ENCODE results near the gene NUMA1. TPM values are rescaled to one million over a fixed set of nuclear protein-coding genes. Genes with fewer than 3 reads are reported as not detected.

Gene NUMA1
- total RNA-seq, 2 experiments from 2014 or later, result 103 to 110 TPM

GRCh38 chr11:72007587-72007986 is 72.8 kb downstream of the NUMA1 start:
- POLR2A ChIA-PET, result interaction anchor here (1.1 kb wide), 1 partner anchor 9 kb away, joined by 4 read pairs; no protein-coding TSS in a partner anchor
- CTCF ChIA-PET, result interaction anchor here (1.0 kb wide), 1 partner anchor 30 kb away, joined by 3 read pairs; no protein-coding TSS in a partner anchor

- CTCF ChIA-PET, result interaction anchor here (1.0 kb wide), 1 partner anchor 30 kb away, joined by 3 read pairs; no protein-coding TSS in a partner anchor
Observed at GRCh38 chr11:72007089-72007476, 73.3 kb downstream of the NUMA1 start.

GRCh38 chr11:72006309-72007088 is 73.8 kb downstream of the NUMA1 start:
- CTCF ChIA-PET, result interaction anchor here (0.5 to 1.0 kb wide), 3 partner anchors 29 to 191 kb away, joined by 3 to 5 read pairs (median 3); no protein-coding TSS in a partner anchor
- POLR2A ChIA-PET, result no interaction called here

More at GRCh38 chr11:72007089-72007476, 73.3 kb downstream of the NUMA1 start:
- POLR2A ChIA-PET, result interaction anchor here (1.1 kb wide), 1 partner anchor 10 kb away, joined by 4 read pairs; no protein-coding TSS in a partner anchor

- ChIA-PET POLR2A (no interaction called here), CTCF (interaction anchor here (0.5 to 1.7 kb wide), 2 partner anchors 19 to 139 kb away, joined by 3 read pairs; no protein-coding TSS in a partner anchor)
Observed at GRCh38 chr11:72005347-72006260, 74.7 kb downstream of the NUMA1 start.

- CTCF ChIA-PET, result interaction anchor here (1.7 kb wide), 1 partner anchor 20 kb away, joined by 3 read pairs; no protein-coding TSS in a partner anchor
- POLR2A ChIA-PET, result no interaction called here
Observed at GRCh38 chr11:72004515-72005346, 75.6 kb downstream of the NUMA1 start.

- POLR2A ChIA-PET, result interaction anchor here (0.6 kb wide), 1 partner anchor 1551 kb away, joined by 5 read pairs; no protein-coding TSS in a partner anchor
- CTCF ChIA-PET, result interaction anchor here (1.7 kb wide), 1 partner anchor 21 kb away, joined by 3 read pairs; no protein-coding TSS in a partner anchor
Observed at GRCh38 chr11:72003776-72004171, 76.6 kb downstream of the NUMA1 start.

- ChIA-PET CTCF (no interaction called here), POLR2A (interaction anchor here (0.6 kb wide), 1 partner anchor 1552 kb away, joined by 5 read pairs; no protein-coding TSS in a partner anchor)
Observed at GRCh38 chr11:72002841-72003775, 77.2 kb downstream of the NUMA1 start.

- ChIA-PET CTCF (interaction anchor here (0.7 kb wide), 1 partner anchor 14 kb away, joined by 3 read pairs; no protein-coding TSS in a partner anchor), POLR2A (interaction anchor here (0.8 kb wide), 1 partner anchor 16 kb away, joined by 6 read pairs; no protein-coding TSS in a partner anchor)
Observed at GRCh38 chr11:72001834-72002591, 78.3 kb downstream of the NUMA1 start.

GRCh38 chr11:72001285-72001684 is 79.1 kb downstream of the NUMA1 start:
- ChIA-PET POLR2A (no interaction called here), CTCF (no interaction called here)

GRCh38 chr11:72000202-72000867 is 80.0 kb downstream of the NUMA1 start:
- CTCF ChIA-PET, result interaction anchor here (1.2 kb wide), 1 partner anchor 22 kb away, joined by 6 read pairs; no protein-coding TSS in a partner anchor
- POLR2A ChIA-PET, result no interaction called here

- ChIA-PET POLR2A (no interaction called here), CTCF (interaction anchor here (1.2 kb wide), 1 partner anchor 22 kb away, joined by 6 read pairs; no protein-coding TSS in a partner anchor)
Observed at GRCh38 chr11:71999798-72000197, 80.5 kb downstream of the NUMA1 start.

- CTCF ChIA-PET, result interaction anchor here (1.2 kb wide), 1 partner anchor 21 kb away, joined by 6 read pairs; no protein-coding TSS in a partner anchor
- POLR2A ChIA-PET, result no interaction called here
Observed at GRCh38 chr11:71999362-71999761, 81.0 kb downstream of the NUMA1 start.

- ChIA-PET POLR2A (no interaction called here), CTCF (interaction anchor here (0.8 kb wide), 1 partner anchor 21 kb away, joined by 4 read pairs; no protein-coding TSS in a partner anchor)
Observed at GRCh38 chr11:71998649-71999310, 81.6 kb downstream of the NUMA1 start, which contains the start of gene IL18BP. Gene IL18BP (plus strand): TSS chr11:71998909. CDS start chr11:71999985, 1,076 bp downstream.

GRCh38 chr11:71998061-71998460 is 82.3 kb downstream of the NUMA1 start:
- ChIA-PET POLR2A (interaction anchor here (0.6 kb wide), 1 partner anchor 66 kb away, joined by 4 read pairs; no protein-coding TSS in a partner anchor), CTCF (interaction anchor here (0.8 to 1.0 kb wide), 2 partner anchors 20 to 27 kb away, joined by 3 to 4 read pairs; no protein-coding TSS in a partner anchor)

GRCh38 chr11:71997594-71997993 is 82.7 kb downstream of the NUMA1 start:
- CTCF ChIA-PET, result interaction anchor here (1.0 kb wide), 1 partner anchor 28 kb away, joined by 3 read pairs; no protein-coding TSS in a partner anchor
- POLR2A ChIA-PET, result interaction anchor here (0.6 kb wide), 1 partner anchor 65 kb away, joined by 4 read pairs; no protein-coding TSS in a partner anchor
